Measurements from ENCODE around the gene ROR1.

DNA sequence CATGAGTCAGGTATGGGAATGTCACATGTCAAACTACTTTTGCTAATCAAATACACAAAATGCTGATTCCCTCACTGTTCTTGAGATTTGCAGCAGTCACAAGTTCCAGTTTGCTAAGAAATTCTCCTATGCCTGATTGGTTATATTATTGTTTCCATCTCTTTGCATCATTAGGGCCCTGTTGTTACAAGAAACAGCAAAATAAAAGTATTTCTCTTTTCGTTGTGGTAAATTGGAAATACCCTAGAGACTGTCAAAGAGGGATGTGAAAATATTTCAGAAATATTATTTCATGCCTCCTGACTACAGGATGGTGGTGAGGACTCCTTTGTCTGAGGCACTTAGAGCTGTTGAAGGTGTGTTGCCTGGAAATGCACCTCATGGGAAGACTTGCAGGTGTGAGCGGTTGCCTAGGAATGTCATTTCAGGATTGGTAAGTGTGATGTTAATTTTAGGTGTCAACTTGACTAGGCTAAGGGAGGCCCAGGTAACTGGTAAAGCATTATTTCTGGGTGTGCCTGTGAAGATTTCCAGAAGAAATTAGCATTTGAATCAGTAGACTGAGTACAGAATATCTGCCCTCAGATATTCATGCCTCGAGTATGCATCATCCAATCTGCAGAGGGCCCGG is 117.4 kb downstream of the ROR1 start:
- TF ChIP-seq, protein P1, sequence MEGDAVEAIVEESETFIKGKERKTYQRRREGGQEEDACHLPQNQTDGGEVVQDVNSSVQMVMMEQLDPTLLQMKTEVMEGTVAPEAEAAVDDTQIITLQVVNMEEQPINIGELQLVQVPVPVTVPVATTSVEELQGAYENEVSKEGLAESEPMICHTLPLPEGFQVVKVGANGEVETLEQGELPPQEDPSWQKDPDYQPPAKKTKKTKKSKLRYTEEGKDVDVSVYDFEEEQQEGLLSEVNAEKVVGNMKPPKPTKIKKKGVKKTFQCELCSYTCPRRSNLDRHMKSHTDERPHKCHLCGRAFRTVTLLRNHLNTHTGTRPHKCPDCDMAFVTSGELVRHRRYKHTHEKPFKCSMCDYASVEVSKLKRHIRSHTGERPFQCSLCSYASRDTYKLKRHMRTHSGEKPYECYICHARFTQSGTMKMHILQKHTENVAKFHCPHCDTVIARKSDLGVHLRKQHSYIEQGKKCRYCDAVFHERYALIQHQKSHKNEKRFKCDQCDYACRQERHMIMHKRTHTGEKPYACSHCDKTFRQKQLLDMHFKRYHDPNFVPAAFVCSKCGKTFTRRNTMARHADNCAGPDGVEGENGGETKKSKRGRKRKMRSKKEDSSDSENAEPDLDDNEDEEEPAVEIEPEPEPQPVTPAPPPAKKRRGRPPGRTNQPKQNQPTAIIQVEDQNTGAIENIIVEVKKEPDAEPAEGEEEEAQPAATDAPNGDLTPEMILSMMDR (conservative IDR thresholded peaks at IDR 0.05 in 1 of 2, IDR thresholded peaks at IDR 0.05 in 1 of 2; ENCODE audit: low read depth in 1 of 2, low read length in 2 of 2), result no peak
- no peak for TF ChIP-seq EZH2 (IDR thresholded peaks at IDR 0.05; ENCODE audit: low read length, missing control alignments)
